HEK293T (cell line): ENCODE results near the gene HLCS.

Experiments
- SUZ12 ChIP-seq: fragments of 450-650 bp; IDR thresholded peaks from 2 replicates; pipeline ENCODE4 v1.6.1; 2016; ENCODE audit warnings: mild to moderate bottlenecking
- TF ChIP-seq, protein P1 (sequence below): fragments of 450-650 bp; IDR thresholded peaks from 2 replicates; pipeline ENCODE4 v1.6.1; 2016

DNA sequence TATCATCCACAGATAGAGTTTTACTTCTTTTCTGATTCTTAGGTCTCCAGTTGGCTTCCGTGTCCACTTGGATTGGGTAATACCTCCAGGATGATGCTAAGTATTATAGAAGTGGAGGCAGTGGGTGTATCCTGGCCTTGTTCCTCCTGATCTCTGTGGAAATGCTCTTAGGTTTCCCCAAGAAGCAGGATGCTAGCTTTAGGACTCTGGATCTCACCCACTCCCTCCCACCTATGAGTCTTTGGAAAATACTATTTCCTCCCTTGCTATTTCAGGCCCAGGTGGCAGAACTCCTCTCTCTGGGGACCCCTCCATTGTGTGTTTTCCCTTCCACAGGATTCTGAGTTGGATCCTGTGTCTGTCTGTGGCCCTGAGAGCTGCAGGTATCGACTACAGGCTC, 180.9 kb downstream of the HLCS start:
- TF ChIP-seq SUZ12: no peak
- TF ChIP-seq, protein P1, sequence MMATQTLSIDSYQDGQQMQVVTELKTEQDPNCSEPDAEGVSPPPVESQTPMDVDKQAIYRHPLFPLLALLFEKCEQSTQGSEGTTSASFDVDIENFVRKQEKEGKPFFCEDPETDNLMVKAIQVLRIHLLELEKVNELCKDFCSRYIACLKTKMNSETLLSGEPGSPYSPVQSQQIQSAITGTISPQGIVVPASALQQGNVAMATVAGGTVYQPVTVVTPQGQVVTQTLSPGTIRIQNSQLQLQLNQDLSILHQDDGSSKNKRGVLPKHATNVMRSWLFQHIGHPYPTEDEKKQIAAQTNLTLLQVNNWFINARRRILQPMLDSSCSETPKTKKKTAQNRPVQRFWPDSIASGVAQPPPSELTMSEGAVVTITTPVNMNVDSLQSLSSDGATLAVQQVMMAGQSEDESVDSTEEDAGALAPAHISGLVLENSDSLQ: no peak
